Endothelial cell of umbilical vein (primary cell): ENCODE results near the gene SENP2. TPM values are rescaled to one million over a fixed set of nuclear protein-coding genes. Genes with fewer than 3 reads are reported as not detected.

ENCODE experiments used
- BruUV-seq: library from RNA; stranded (reverse); fragments of 400-500 nt; replicated peaks from 2 replicates; lab custom pipeline; 2021; lab: Mats Ljungman, UMichigan
- CTCF ChIA-PET: fragments of 300-600, 350-600 bp; sonication (Branson Sonifier 250); formaldehyde crosslinking; loops from one replicate; lab custom pipeline; 2021; ENCODE audit warnings: antibody characterized with exemption, inconsistent platforms; lab: Charles Lee
- POLR2A ChIA-PET: fragments of 300-600, 350-600 bp; sonication (Branson Sonifier 250); formaldehyde crosslinking; loops from one replicate; lab custom pipeline; 2021; ENCODE audit warnings: antibody characterized with exemption, inconsistent platforms; lab: Charles Lee
- DNase-seq: peaks from one replicate; pipeline ENCODE4 v3.0.0-alpha.2; 2011; ENCODE audit warnings: low read depth, low spot score
- FAIRE-seq: peaks from 2 replicates; lab custom pipeline; 2011; peaks lifted over from hg19 to GRCh38; lab: Jason Lieb, UNC
- H2AFZ ChIP-seq: 2 replicates; pipeline ENCODE4 v1.6.0; 2012; ENCODE audit warnings: low read depth, low read length, control low read depth, inconsistent platforms
- H3K27ac ChIP-seq: 2 replicates; pipeline ENCODE4 v1.5.1; 2011; ENCODE audit warnings: low read depth, mild to moderate bottlenecking, control low read depth, low read length, moderate library complexity; ENCODE audit not compliant: insufficient read depth
- H3K27me3 ChIP-seq, 2 experiments: 2 replicates each; pipeline versions ENCODE4 v1.6.0 to v1.6.1; 2011; ENCODE audit warnings: low read length in 2 of 2, mixed read lengths in 1 of 2; ENCODE audit not compliant: control insufficient read depth in 2 of 2, insufficient read depth in 2 of 2
- H3K36me3 ChIP-seq, 2 experiments: 2 replicates in 1 of 2; 3 replicates in 1 of 2; pipeline ENCODE4 v1.5.1; 2011; ENCODE audit warnings: low read length in 2 of 2, mild to moderate bottlenecking in 1 of 2, moderate library complexity in 1 of 2; ENCODE audit not compliant: control insufficient read depth in 2 of 2, insufficient read depth in 2 of 2; ENCODE audit errors: extremely low read depth in 1 of 2
- H3K4me1 ChIP-seq: 3 replicates; pipeline ENCODE4 v1.5.1; 2011; ENCODE audit warnings: mild to moderate bottlenecking, low read length; ENCODE audit not compliant: control insufficient read depth, insufficient read depth; ENCODE audit errors: extremely low read depth
- H3K4me2 ChIP-seq: 2 replicates; pipeline ENCODE4 v1.6.1; 2011; ENCODE audit warnings: low read length, control low read depth, mixed read lengths; ENCODE audit not compliant: insufficient read depth
- H3K4me3 ChIP-seq, 3 experiments: fragments of 200-600 bp in 1 of 3; sonication (generic), shearing (Covaris generic) in 1 of 3; replicated peaks in 1 of 3; 2 replicates each; pipeline ENCODE4 v1.5.1; 2011 to 2016; ENCODE audit warnings: control low read depth in 3 of 3, low read length in 3 of 3, mild to moderate bottlenecking in 2 of 3, inconsistent platforms in 1 of 3, low read depth in 1 of 3, moderate library complexity in 1 of 3; ENCODE audit not compliant: insufficient read depth in 1 of 3
- H3K79me2 ChIP-seq: 2 replicates; pipeline ENCODE4 v1.6.0; 2012; ENCODE audit warnings: low read length, inconsistent platforms; ENCODE audit not compliant: control insufficient read depth, insufficient read depth
- H3K9ac ChIP-seq: replicated peaks from 2 replicates; pipeline ENCODE3; 2011; ENCODE audit warnings: low read length, control low read depth; ENCODE audit not compliant: insufficient read depth; ENCODE audit errors: extremely low read depth
- H3K9me1 ChIP-seq: replicated peaks from 3 replicates; pipeline ENCODE4 v1.6.0; 2011; ENCODE audit warnings: mild to moderate bottlenecking, low read length; ENCODE audit not compliant: control insufficient read depth, insufficient read depth; ENCODE audit errors: extremely low read depth
- H3K9me3 ChIP-seq: replicated peaks from 2 replicates; pipeline ENCODE4 v1.5.1; 2012; ENCODE audit warnings: low read length, inconsistent platforms; ENCODE audit not compliant: control insufficient read depth, insufficient read depth
- H4K20me1 ChIP-seq: replicated peaks from 2 replicates; pipeline ENCODE3; 2011; ENCODE audit warnings: mild to moderate bottlenecking, low read length; ENCODE audit not compliant: control insufficient read depth, insufficient read depth; ENCODE audit errors: extremely low read depth
- CTCF ChIP-seq, 2 donors: IDR thresholded peaks; 1 replicate in 1 of 2; 2 replicates in 1 of 2; pipeline ENCODE4 v1.5.1; 2011; ENCODE audit warnings: low read length in 2 of 2, mild to moderate bottlenecking in 2 of 2, moderate library complexity in 2 of 2, control low read depth in 1 of 2, inconsistent platforms in 1 of 2, low read depth in 1 of 2; ENCODE audit not compliant: insufficient read depth in 1 of 2; ENCODE audit errors: extremely low read depth in 1 of 2
- EZH2 ChIP-seq: IDR thresholded peaks from 2 replicates; pipeline ENCODE4 v1.6.1; 2012; ENCODE audit warnings: borderline replicate concordance, low read depth, mild to moderate bottlenecking, moderate library complexity, low read length, inconsistent platforms; ENCODE audit not compliant: severe bottlenecking
- FOS ChIP-seq: IDR thresholded peaks from 2 replicates; pipeline ENCODE4 v1.6.1; 2011; ENCODE audit warnings: mild to moderate bottlenecking, low read length, moderate library complexity, borderline replicate concordance; ENCODE audit not compliant: insufficient read depth
- GATA2 ChIP-seq: IDR thresholded peaks from 2 replicates; pipeline ENCODE4 v1.7.0; 2011; ENCODE audit warnings: low read depth, mild to moderate bottlenecking, moderate library complexity, mixed read lengths, low read length; ENCODE audit not compliant: insufficient read length, insufficient read depth
- JUN ChIP-seq: IDR thresholded peaks from 2 replicates; pipeline ENCODE4 v1.6.1; 2011; ENCODE audit warnings: borderline replicate concordance, low read depth; ENCODE audit not compliant: insufficient read length, insufficient read depth
- MAX ChIP-seq: IDR thresholded peaks from 2 replicates; pipeline ENCODE4 v1.6.1; 2011; ENCODE audit not compliant: insufficient read depth, insufficient read length
- MYC ChIP-seq: IDR thresholded peaks from one replicate; pipeline ENCODE4 v1.6.1; 2011; ENCODE audit warnings: mild to moderate bottlenecking, low read depth, low read length
- POLR2A ChIP-seq: IDR thresholded peaks from 2 replicates; pipeline ENCODE4 v1.6.1; 2012; ENCODE audit warnings: low read depth, mild to moderate bottlenecking, control low read depth, low read length
- POLR2AphosphoS5 ChIP-seq: IDR thresholded peaks from 2 replicates; pipeline ENCODE4 v1.6.1; 2012; ENCODE audit warnings: low read depth, mild to moderate bottlenecking, control low read depth, low read length, moderate library complexity; ENCODE audit not compliant: insufficient read depth
- dilution Hi-C: fragments of 300-500 bp; cut with MboI; formaldehyde crosslinking; loops from one replicate; pipeline ENCODE4 v1.15.0; 2019; ENCODE audit warnings: low sequenced_read_pairs; ENCODE audit not compliant: extremely low pct_ligation_motif_present
- intact Hi-C: fragments of 100-400 bp; cut with micrococcal nuclease; formaldehyde crosslinking; loops from one replicate; pipeline ENCODE4 v1.10.0; 2022
- polyA plus RNA-seq, 4 experiments: library from polyadenylated mRNA; depleted of rRNA in 3 of 4; stranded (reverse) in 3 of 4; unstranded in 1 of 4; fragments of >200 nt; gene quantifications; 2 replicates each; pipeline versions ENCODE4 v1.2.1 to v1.2.3, GENCODE V29; 2011 to 2012; ENCODE audit warnings: missing spikeins in 1 of 4
- total RNA-seq: library from RNA; stranded (reverse); gene quantifications from 2 replicates; pipeline ENCODE4 v1.2.3, GENCODE V29; 2021

Gene SENP2
- total and polyA plus RNA-seq, 2 donors (not counting 3 experiments of a cell fraction or from before 2014, with no cell fraction given) = 3.8 to 40.4 TPM

- Histone ChIP-seq H2AFZ (no peak overlapping the region), H3K4me1 (peaks cover 12% of the 10 kb centered on the region), H3K27me3 (no peaks in the 10 kb centered on the region), H3K9me1 (no peaks in the 10 kb centered on the region), H3K36me3 (peaks cover 4 to 6% of the 10 kb centered on the region in 2 experiments), H3K9ac (no peak overlapping the region), H3K79me2 (no peaks in the 10 kb centered on the region), H4K20me1 (no peaks in the 10 kb centered on the region), H3K27ac (no peak overlapping the region), H3K9me3 (no peaks in the 10 kb centered on the region), H3K4me2 (peak overlapping the region; percentile 11), H3K4me3 (no peak overlapping the region)
- TSS peak; percentile 38 for BruUV-seq
- CTCF ChIA-PET = interaction anchor here (0.9 to 1.5 kb wide), 3 partner anchors 10 to 138 kb away, joined by 3 to 4 read pairs (median 3); no protein-coding TSS in a partner anchor
- TF ChIP-seq GATA2 (no peak), CTCF (IDR thresholded peaks at IDR 0.05; ENCODE audit: extremely low read depth in 1 of 2, insufficient read depth in 1 of 2, low read depth in 1 of 2, low read length in 2 of 2) (no peak), POLR2A (no peak), JUN (no peak), EZH2 (no peak), FOS (no peak), POLR2AphosphoS5 (no peak), MYC (no peak), MAX (no peak)
- intact Hi-C loops = no loop called here
- POLR2A ChIA-PET = interaction anchor here (1.5 kb wide), 1 partner anchor 44 kb away, joined by 4 read pairs; the partner anchor contains the start of gene SENP2
- dilution Hi-C loops = no loop called here
- FAIRE-seq = peak; percentile 93
- peak; percentile 82 for DNase-seq
Observed at GRCh38 chr3:185630182-185630622, 44.1 kb downstream of the SENP2 start.
